Tibial nerve (tissue), 4 donors: ENCODE results near the gene CTTNBP2NL. TPM values are rescaled to one million over a fixed set of nuclear protein-coding genes. Genes with fewer than 3 reads are reported as not detected.

Experiments
- DNase-seq, 2 donors: peaks; one replicate each; pipeline ENCODE4 v3.0.0-alpha.2; 2019; ENCODE audit warnings: low spot score in 2 of 2
- H3K27ac ChIP-seq, 4 donors: fragments of 200-600 bp; sonication (generic) in 3 of 4; one replicate each; pipeline ENCODE4 v1.5.1; 2017 to 2019; ENCODE audit warnings: mild to moderate bottlenecking in 1 of 4
- H3K27me3 ChIP-seq, 2 donors: fragments of 200-600 bp; sonication (generic) in 1 of 2; one replicate each; pipeline versions ENCODE4 v1.5.1 to v1.6.0; 2017 to 2019
- H3K36me3 ChIP-seq, 3 donors: fragments of 200-600 bp; sonication (generic); one replicate each; pipeline ENCODE4 v1.5.1; 2018 to 2019
- H3K4me1 ChIP-seq, 4 donors: fragments of 200-600 bp; sonication (generic) in 3 of 4; one replicate each; pipeline ENCODE4 v1.5.1; 2017 to 2019
- H3K4me3 ChIP-seq, 4 donors: fragments of 200-600 bp; sonication (generic) in 3 of 4; one replicate each; pipeline ENCODE4 v1.5.1; 2017 to 2019; ENCODE audit warnings: mild to moderate bottlenecking in 1 of 4, moderate library complexity in 1 of 4
- H3K9me3 ChIP-seq, 4 donors: fragments of 200-600 bp; sonication (generic) in 3 of 4; one replicate each; pipeline ENCODE4 v1.5.1; 2017 to 2019
- CTCF ChIP-seq, 5 experiments: fragments of 200-600 bp in 3 of 5; fragments of 450-650 bp in 2 of 5; sonication (generic) in 3 of 5; IDR thresholded peaks; one replicate each; pipeline ENCODE4 v1.5.1; 2016 to 2019; ENCODE audit warnings: antibody characterized with exemption in 5 of 5, mild to moderate bottlenecking in 3 of 5, moderate library complexity in 2 of 5
- EP300 ChIP-seq, 2 donors: sonication (generic); formaldehyde crosslinking; IDR thresholded peaks; one replicate each; pipeline ENCODE4 v1.6.1; 2017; ENCODE audit warnings: antibody characterized with exemption in 2 of 2, mild to moderate bottlenecking in 1 of 2
- POLR2A ChIP-seq, 2 donors: fragments of 450-650 bp; IDR thresholded peaks; one replicate each; pipeline ENCODE4 v1.6.1; 2017; ENCODE audit warnings: antibody characterized with exemption in 2 of 2, mild to moderate bottlenecking in 2 of 2, moderate library complexity in 2 of 2
- WGBS, 2 donors: methylation state at CpG; one replicate each; pipeline ENCODE4 v1.1.5; 2018; 5-methylcytosine and 5-hydroxymethylcytosine counted together
- total RNA-seq, 4 donors: library from RNA; depleted of rRNA; stranded (reverse); fragments of >200 nt; gene quantifications; one replicate each; pipeline ENCODE4 v1.1.0, GENCODE V29; 2016

CTTNBP2NL gene
- total RNA-seq, result 10 to 100 TPM; 18.8 to 28.0 (median 20.8) TPM

GRCh38 chr1:112395821-112396652 is at the start of gene CTTNBP2NL:
TSS of gene CTTNBP2NL (plus strand) at chr1:112396214. CDS start at chr1:112416166, 19,952 bp downstream.
- Histone ChIP-seq H3K9me3 (no peaks in the 10 kb centered on the region), H3K4me1 (peaks cover 0 to 78% (median 25%) of the 10 kb centered on the region in 4 donors), H3K36me3 (no peaks in the 10 kb centered on the region), H3K4me3 (peak within 1 kb of the TSS; percentile 79 to 94 (median 84)), H3K27ac (peak within 1 kb of the TSS; percentile 78 to 98 (median 93)), H3K27me3 (no peaks in the 10 kb centered on the region)
- peak; percentile 94 to 96 for DNase-seq
- TF ChIP-seq EP300 (IDR thresholded peaks at IDR 0.05), result peak; percentile 88 to 90
- TF ChIP-seq POLR2A (IDR thresholded peaks at IDR 0.05), result peak; percentile 28 to 82
- peak in 2 of 5 experiments; percentile 10 to 30 for TF ChIP-seq CTCF (IDR thresholded peaks at IDR 0.05)
- 0 to 1% methylated on average over 43 to 51 of the region's 53 CpGs for WGBS, 2 donors

GRCh38 chr1:112346801-112347350 is 49.1 kb upstream of the CTTNBP2NL start:
- DNase-seq, result no peak
- Histone ChIP-seq H3K27me3 (no peaks in the 10 kb centered on the region), H3K27ac (no peak overlapping the region), H3K9me3 (peaks cover 0 to 23% (median 6%) of the 10 kb centered on the region in 4 donors), H3K4me3 (no peak overlapping the region), H3K36me3 (peaks cover 0 to 10% (median 0%) of the 10 kb centered on the region in 3 donors), H3K4me1 (no peaks in the 10 kb centered on the region)
- 58 to 60% methylated on average over 3 of the region's 3 CpGs for WGBS, 2 donors
- TF ChIP-seq POLR2A (IDR thresholded peaks at IDR 0.05) (no peak), EP300 (IDR thresholded peaks at IDR 0.05) (no peak), CTCF (IDR thresholded peaks at IDR 0.05) (no peak)

- no peaks in the 10 kb centered on the region for H3K27me3 ChIP-seq
- peaks cover 0 to 8% (median 0%) of the 10 kb centered on the region in 3 donors for H3K36me3 ChIP-seq
- peaks cover 0 to 9% (median 0%) of the 10 kb centered on the region in 4 donors for H3K9me3 ChIP-seq
- H3K4me3 ChIP-seq, result no peak overlapping the region
- H3K27ac ChIP-seq, result peak overlapping the region in 2 of 4 donors; percentile 70 to 92
- H3K4me1 ChIP-seq, result peaks cover 0 to 49% (median 16%) of the 10 kb centered on the region in 4 donors
- no peak for DNase-seq
- TF ChIP-seq CTCF (IDR thresholded peaks at IDR 0.05) (no peak), POLR2A (IDR thresholded peaks at IDR 0.05) (no peak), EP300 (IDR thresholded peaks at IDR 0.05) (no peak)
- WGBS, 2 donors, result 20 to 23% methylated on average over 2 of the region's 2 CpGs
Measured at GRCh38 chr1:112356765-112357164, 39.2 kb upstream of the CTTNBP2NL start.

GRCh38 chr1:112357467-112357866 is 38.5 kb upstream of the CTTNBP2NL start:
- Histone ChIP-seq H3K4me1 (peaks cover 0 to 49% (median 16%) of the 10 kb centered on the region in 4 donors), H3K27ac (peak overlapping the region in 3 of 4 donors; percentile 4 to 95 (median 92)), H3K4me3 (no peak overlapping the region), H3K9me3 (peaks cover 0 to 6% (median 0%) of the 10 kb centered on the region in 4 donors), H3K36me3 (peaks cover 0 to 5% (median 0%) of the 10 kb centered on the region in 3 donors), H3K27me3 (no peaks in the 10 kb centered on the region)
- TF ChIP-seq CTCF (IDR thresholded peaks at IDR 0.05), result no peak
- TF ChIP-seq EP300 (IDR thresholded peaks at IDR 0.05), result no peak
- no peak for TF ChIP-seq POLR2A (IDR thresholded peaks at IDR 0.05)
- DNase-seq, result no peak
- 67 to 74% methylated on average over 6 of the region's 6 CpGs for WGBS, 2 donors
